ENCODE data around the gene KLHL29.

- TF ChIP-seq CTCF (IDR thresholded peaks at IDR 0.05; ENCODE audit: low read depth, low read length, poor library complexity, severe bottlenecking) (no peak), EZH2phosphoT487 (IDR thresholded peaks at IDR 0.05; ENCODE audit: borderline replicate concordance, low read length) (no peak)
Measured at GRCh38 chr2:23528171-23528570, 143.2 kb downstream of the KLHL29 start.
